Upper lobe of left lung (tissue), 6 donors: ENCODE measurements around the gene CDS2. TPM values are rescaled to one million over a fixed set of nuclear protein-coding genes. Genes with fewer than 3 reads are reported as not detected.

Experiments
- ATAC-seq, 2 donors: fragments of 200-7000 bp; cut with Tn5 transposase; one replicate each; pipeline ENCODE4 v1.9.1; 2022; ENCODE audit warnings: mild to moderate bottlenecking in 2 of 2, moderate library complexity in 2 of 2; ENCODE audit not compliant: low FRiP score in 2 of 2
- DNase-seq, 2 donors: peaks; one replicate each; pipeline ENCODE4 v3.0.0-alpha.2; 2019 to 2020
- H3K27ac ChIP-seq, 4 donors: fragments of 200-600 bp; sonication (generic); one replicate each; pipeline ENCODE4 v1.5.1; 2016 to 2019
- H3K27me3 ChIP-seq, 4 donors: fragments of 200-600 bp; sonication (generic); one replicate each; pipeline ENCODE4 v1.5.1; 2017 to 2019
- H3K36me3 ChIP-seq, 4 donors: fragments of 200-600 bp; sonication (generic); one replicate each; pipeline ENCODE4 v1.5.1; 2016 to 2019
- H3K4me1 ChIP-seq, 4 donors: fragments of 200-600 bp; sonication (generic); one replicate each; pipeline ENCODE4 v1.5.1; 2018 to 2019
- H3K4me3 ChIP-seq, 4 donors: fragments of 200-600 bp; sonication (generic); one replicate each; pipeline ENCODE4 v1.5.1; 2017 to 2019; ENCODE audit warnings: mild to moderate bottlenecking in 2 of 4, moderate library complexity in 1 of 4
- H3K9me3 ChIP-seq, 4 donors: fragments of 200-600 bp; sonication (generic); one replicate each; pipeline ENCODE4 v1.5.1; 2018 to 2019
- EP300 ChIP-seq, 4 donors: sonication (generic); formaldehyde crosslinking; IDR thresholded peaks; one replicate each; pipeline ENCODE4 v1.5.1; 2017; ENCODE audit warnings: antibody characterized with exemption in 4 of 4, control low read depth in 2 of 4
- POLR2A ChIP-seq, 4 donors: fragments of 450-650 bp; IDR thresholded peaks; one replicate each; pipeline ENCODE4 v1.5.1; 2016 to 2017; ENCODE audit warnings: antibody characterized with exemption in 4 of 4, mild to moderate bottlenecking in 2 of 4
- POLR2AphosphoS5 ChIP-seq, 2 donors: sonication (generic); formaldehyde crosslinking; IDR thresholded peaks; one replicate each; pipeline ENCODE4 v1.5.1; 2017; ENCODE audit warnings: antibody characterized with exemption in 2 of 2
- WGBS, 2 donors: methylation state at CpG; one replicate each; pipeline ENCODE4 v1.1.5; 2017 to 2018; 5-methylcytosine and 5-hydroxymethylcytosine counted together
- total RNA-seq, 6 donors: library from RNA; depleted of rRNA in 4 of 6; stranded (reverse); fragments of >200 nt in 4 of 6; gene quantifications; one replicate each; pipeline versions ENCODE4 v1.1.0 to v1.2.1, GENCODE V29; 2016 to 2021
- TF ChIP-seq, protein P1 (sequence below), 6 experiments: fragments of 450-650 bp in 4 of 6; fragments of 200-600 bp in 2 of 6; sonication (generic) in 2 of 6; IDR thresholded peaks; one replicate each; pipeline ENCODE4 v1.5.1; 2016 to 2019; ENCODE audit warnings: antibody characterized with exemption in 6 of 6
- donor health status: DM: no; HTN: no; CAD: no; lungs with moderate emphysema.
- donor health status: DM: no; HTN: yes; CAD: no; lungs with severe emphysema.

The CDS2 gene
- total RNA-seq, 6 donors from 2014 or later: 26.2 to 64.0 (median 40.6) TPM

- Histone ChIP-seq H3K36me3 (no peaks in the 10 kb centered on the region), H3K4me3 (no peak overlapping the region), H3K27ac (no peak overlapping the region), H3K4me1 (peaks cover 6 to 48% (median 23%) of the 10 kb centered on the region in 4 donors), H3K27me3 (no peaks in the 10 kb centered on the region), H3K9me3 (no peaks in the 10 kb centered on the region)
- DNase-seq: no peak
- 92 to 98% methylated on average over 2 of the region's 2 CpGs for WGBS, 2 donors
- TF ChIP-seq POLR2A (IDR thresholded peaks at IDR 0.05) (no peak), POLR2AphosphoS5 (IDR thresholded peaks at IDR 0.05) (no peak), EP300 (IDR thresholded peaks at IDR 0.05) (no peak)
- TF ChIP-seq, protein P1, sequence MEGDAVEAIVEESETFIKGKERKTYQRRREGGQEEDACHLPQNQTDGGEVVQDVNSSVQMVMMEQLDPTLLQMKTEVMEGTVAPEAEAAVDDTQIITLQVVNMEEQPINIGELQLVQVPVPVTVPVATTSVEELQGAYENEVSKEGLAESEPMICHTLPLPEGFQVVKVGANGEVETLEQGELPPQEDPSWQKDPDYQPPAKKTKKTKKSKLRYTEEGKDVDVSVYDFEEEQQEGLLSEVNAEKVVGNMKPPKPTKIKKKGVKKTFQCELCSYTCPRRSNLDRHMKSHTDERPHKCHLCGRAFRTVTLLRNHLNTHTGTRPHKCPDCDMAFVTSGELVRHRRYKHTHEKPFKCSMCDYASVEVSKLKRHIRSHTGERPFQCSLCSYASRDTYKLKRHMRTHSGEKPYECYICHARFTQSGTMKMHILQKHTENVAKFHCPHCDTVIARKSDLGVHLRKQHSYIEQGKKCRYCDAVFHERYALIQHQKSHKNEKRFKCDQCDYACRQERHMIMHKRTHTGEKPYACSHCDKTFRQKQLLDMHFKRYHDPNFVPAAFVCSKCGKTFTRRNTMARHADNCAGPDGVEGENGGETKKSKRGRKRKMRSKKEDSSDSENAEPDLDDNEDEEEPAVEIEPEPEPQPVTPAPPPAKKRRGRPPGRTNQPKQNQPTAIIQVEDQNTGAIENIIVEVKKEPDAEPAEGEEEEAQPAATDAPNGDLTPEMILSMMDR (IDR thresholded peaks at IDR 0.05): no peak
- ATAC-seq: no peak
Measured at GRCh38 chr20:5155404-5155803, 28.6 kb downstream of the CDS2 start.

DNA sequence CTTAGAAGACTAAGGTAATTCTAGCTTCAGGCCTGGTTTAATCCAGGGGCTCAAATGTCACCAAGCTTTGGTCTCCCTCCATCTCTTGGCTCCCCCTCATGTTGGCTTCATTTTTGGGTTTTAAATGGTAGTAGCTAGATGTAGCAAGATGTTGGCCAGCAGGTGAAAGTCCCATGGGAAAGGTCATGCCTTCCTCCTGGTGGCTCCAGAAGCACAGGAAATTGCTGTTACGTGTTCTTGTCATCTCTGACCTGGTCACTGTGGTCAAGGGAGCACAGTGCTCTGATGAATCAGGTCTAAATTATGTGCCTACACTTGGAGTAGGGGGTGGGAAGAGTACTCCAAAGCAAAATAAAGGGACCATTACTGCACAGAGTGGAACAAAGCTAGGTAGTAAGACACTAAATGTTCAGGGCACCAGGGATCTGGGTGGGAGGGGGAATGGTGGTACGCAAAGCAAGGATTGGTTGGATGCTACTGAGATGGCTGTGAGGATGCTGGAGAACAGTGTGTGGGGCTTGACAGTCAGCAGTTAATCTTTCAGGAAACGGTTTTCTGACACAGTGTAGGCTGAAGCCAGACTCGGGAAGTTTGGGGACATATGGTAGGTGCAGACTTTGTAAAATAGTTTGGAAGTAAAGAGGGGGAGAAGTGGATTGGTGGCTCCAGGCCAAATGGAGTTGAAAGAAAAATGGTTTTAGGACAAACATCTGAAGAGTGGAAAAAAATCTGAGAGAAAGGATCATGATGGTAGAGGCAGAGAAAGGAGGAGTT, 30.1 kb downstream of the CDS2 start:
- Histone ChIP-seq H3K36me3 (no peaks in the 10 kb centered on the region), H3K27me3 (no peaks in the 10 kb centered on the region), H3K4me3 (no peak overlapping the region), H3K4me1 (peaks cover 14 to 53% (median 28%) of the 10 kb centered on the region in 4 donors), H3K27ac (no peak overlapping the region), H3K9me3 (no peaks in the 10 kb centered on the region)
- DNase-seq (no peak), ATAC-seq (no peak)
- TF ChIP-seq, protein P1 (IDR thresholded peaks at IDR 0.05): no peak
- no peak for TF ChIP-seq POLR2A (IDR thresholded peaks at IDR 0.05)
- no peak for TF ChIP-seq POLR2AphosphoS5 (IDR thresholded peaks at IDR 0.05)
- TF ChIP-seq EP300 (IDR thresholded peaks at IDR 0.05): no peak
- 43 to 55% methylated on average over 4 of the region's 4 CpGs for WGBS, 2 donors

DNA sequence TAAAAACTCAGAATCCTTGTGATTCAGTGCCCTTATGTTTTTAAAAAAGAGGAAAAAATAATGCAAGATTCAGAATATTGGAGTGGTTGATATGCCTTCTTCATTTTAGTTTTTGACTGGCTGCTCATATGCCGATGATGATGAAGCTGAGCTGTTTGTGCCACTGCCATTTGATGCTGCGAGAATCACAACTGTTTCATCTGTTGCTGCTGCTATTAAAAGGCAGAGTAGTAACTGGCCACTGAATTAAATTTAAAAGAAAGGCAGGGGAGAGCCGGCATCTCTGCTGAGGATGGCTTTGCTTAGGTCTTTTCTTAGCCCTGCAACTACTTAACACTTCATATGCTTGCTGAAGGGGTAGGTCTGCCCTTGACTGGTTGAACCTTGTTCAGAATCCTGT, 33.1 kb downstream of the CDS2 start:
- no peaks in the 10 kb centered on the region for H3K9me3 ChIP-seq
- ATAC-seq: no peak
- peaks cover 14 to 42% (median 21%) of the 10 kb centered on the region in 4 donors for H3K4me1 ChIP-seq
- WGBS, 2 donors: 90 to 92% methylated on average over 3 of the region's 3 CpGs
- H3K4me3 ChIP-seq: no peak overlapping the region
- H3K27me3 ChIP-seq: no peaks in the 10 kb centered on the region
- no peaks in the 10 kb centered on the region for H3K36me3 ChIP-seq
- no peak for TF ChIP-seq POLR2AphosphoS5 (IDR thresholded peaks at IDR 0.05)
- TF ChIP-seq, protein P1 (IDR thresholded peaks at IDR 0.05): no peak
- no peak for TF ChIP-seq POLR2A (IDR thresholded peaks at IDR 0.05)
- TF ChIP-seq EP300 (IDR thresholded peaks at IDR 0.05): no peak
- no peak for DNase-seq
- H3K27ac ChIP-seq: no peak overlapping the region

- TF ChIP-seq EP300 (IDR thresholded peaks at IDR 0.05): no peak
- TF ChIP-seq POLR2A (IDR thresholded peaks at IDR 0.05): no peak
- TF ChIP-seq, protein P1 (IDR thresholded peaks at IDR 0.05): no peak
- no peak for TF ChIP-seq POLR2AphosphoS5 (IDR thresholded peaks at IDR 0.05)
- Histone ChIP-seq H3K4me3 (no peak overlapping the region), H3K27me3 (no peaks in the 10 kb centered on the region), H3K4me1 (peaks cover 14 to 45% (median 20%) of the 10 kb centered on the region in 4 donors), H3K36me3 (no peaks in the 10 kb centered on the region), H3K27ac (peak overlapping the region in 1 of 4 donors; percentile 37), H3K9me3 (no peaks in the 10 kb centered on the region)
- no peak for DNase-seq
- ATAC-seq: no peak
Measured at GRCh38 chr20:5160882-5161281, 34.1 kb downstream of the CDS2 start.
